GM12872 (cell line): ENCODE results near the gene TMEM164.

Experiments
- TF ChIP-seq, protein P1 (sequence below): IDR thresholded peaks from 3 replicates; pipeline ENCODE4 v1.5.1; 2011; ENCODE audit warnings: low read depth, mild to moderate bottlenecking, low read length, moderate library complexity; ENCODE audit not compliant: insufficient read depth

The TMEM164 gene

GRCh38 chrX:110086162-110086915 is 83.4 kb downstream of the TMEM164 start:
- TF ChIP-seq, protein P1, sequence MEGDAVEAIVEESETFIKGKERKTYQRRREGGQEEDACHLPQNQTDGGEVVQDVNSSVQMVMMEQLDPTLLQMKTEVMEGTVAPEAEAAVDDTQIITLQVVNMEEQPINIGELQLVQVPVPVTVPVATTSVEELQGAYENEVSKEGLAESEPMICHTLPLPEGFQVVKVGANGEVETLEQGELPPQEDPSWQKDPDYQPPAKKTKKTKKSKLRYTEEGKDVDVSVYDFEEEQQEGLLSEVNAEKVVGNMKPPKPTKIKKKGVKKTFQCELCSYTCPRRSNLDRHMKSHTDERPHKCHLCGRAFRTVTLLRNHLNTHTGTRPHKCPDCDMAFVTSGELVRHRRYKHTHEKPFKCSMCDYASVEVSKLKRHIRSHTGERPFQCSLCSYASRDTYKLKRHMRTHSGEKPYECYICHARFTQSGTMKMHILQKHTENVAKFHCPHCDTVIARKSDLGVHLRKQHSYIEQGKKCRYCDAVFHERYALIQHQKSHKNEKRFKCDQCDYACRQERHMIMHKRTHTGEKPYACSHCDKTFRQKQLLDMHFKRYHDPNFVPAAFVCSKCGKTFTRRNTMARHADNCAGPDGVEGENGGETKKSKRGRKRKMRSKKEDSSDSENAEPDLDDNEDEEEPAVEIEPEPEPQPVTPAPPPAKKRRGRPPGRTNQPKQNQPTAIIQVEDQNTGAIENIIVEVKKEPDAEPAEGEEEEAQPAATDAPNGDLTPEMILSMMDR, result no peak

GRCh38 chrX:110086916-110087484 is 84.1 kb downstream of the TMEM164 start:
- TF ChIP-seq, protein P1, result no peak

DNA sequence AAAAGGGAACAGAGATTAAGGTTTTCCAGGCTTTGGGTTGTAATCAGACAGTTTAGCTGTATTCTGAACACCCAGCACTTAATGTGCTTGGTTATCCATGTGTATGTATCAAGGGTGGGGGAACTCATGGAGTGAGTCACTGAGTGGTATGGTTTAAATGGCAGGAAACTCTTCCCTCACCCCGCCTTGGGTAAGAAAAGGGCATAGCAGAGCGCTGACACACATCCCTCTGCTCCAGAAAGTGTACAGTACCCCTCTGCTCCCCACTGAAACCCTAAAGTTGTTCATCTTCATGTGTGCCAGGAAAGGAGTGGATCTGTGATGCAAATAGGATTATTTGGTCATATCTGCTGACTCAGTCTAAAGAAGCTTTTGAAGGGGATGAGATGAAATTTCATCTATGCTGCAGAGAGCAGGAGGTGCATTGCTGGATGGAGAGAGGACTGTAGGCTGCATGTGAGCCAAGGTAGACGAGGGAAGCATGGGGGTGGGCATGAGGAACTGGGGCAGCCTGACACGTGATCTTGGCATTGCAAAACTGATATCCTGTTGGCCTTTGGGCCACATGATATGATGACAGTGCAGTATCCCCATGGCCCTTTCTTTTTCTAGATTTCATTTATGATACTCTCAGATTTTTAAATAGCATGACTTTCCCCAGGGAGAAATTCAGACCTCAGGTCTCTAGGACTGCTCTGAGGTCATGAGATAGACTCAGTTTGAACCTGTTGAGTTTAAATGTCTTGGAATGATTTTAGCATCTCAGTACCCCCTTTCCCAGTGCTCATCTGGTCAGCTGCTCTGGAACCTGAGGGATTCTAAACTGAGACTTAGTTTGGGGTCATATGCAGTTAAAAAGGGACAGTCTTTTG is 84.8 kb downstream of the TMEM164 start:
- TF ChIP-seq, protein P1, result no peak

GRCh38 chrX:110089656-110090403 is 86.9 kb downstream of the TMEM164 start:
- TF ChIP-seq, protein P1, result no peak

DNA sequence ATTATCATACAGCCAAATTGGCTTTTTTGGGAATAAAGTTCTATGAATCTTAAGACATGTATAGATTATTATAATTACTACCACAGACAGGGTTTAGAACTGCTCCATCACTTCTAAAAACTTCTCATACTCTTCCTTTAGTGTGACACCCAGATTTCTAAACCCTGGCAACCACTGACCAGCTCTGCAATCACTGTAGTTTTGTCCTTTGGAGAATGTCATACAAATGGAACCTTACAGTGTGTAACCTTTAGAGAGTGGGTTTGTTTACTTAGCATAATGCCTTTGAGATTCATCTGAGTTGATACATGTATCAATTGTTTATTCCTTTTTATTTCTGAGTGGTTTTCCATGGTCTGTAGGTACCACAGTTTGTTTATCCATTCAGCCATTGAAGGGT is 95.0 kb downstream of the TMEM164 start:
- TF ChIP-seq, protein P1, result no peak

GRCh38 chrX:110103344-110103743 is 100.4 kb downstream of the TMEM164 start:
- TF ChIP-seq, protein P1, result no peak
